Left ventricle myocardium inferior (tissue), 1 donor: ENCODE measurements around the gene HTN1. TPM values are rescaled to one million over a fixed set of nuclear protein-coding genes. Genes with fewer than 3 reads are reported as not detected.
"Not testable (repeated sequence)": the region's sequence is repeated elsewhere in the genome, so short reads cannot be mapped to it uniquely, and the experiment has no call there.

Experiments
- DNase-seq: peaks from one replicate; pipeline ENCODE4 v3.0.0-alpha.2; 2020
- H3K27ac ChIP-seq: fragments of 200-600 bp; replicated peaks from 2 replicates; pipeline ENCODE4 v1.8.0; 2021
- H3K27me3 ChIP-seq: fragments of 200-600 bp; 2 replicates; pipeline ENCODE4 v1.8.0; 2021; ENCODE audit warnings: low read depth
- H3K36me3 ChIP-seq: fragments of 200-600 bp; 2 replicates; pipeline ENCODE4 v1.8.0; 2021
- H3K4me1 ChIP-seq: fragments of 200-600 bp; 2 replicates; pipeline ENCODE4 v1.8.0; 2021
- H3K4me3 ChIP-seq: fragments of 200-600 bp; 2 replicates; pipeline ENCODE4 v1.8.0; 2021; ENCODE audit warnings: mild to moderate bottlenecking, moderate library complexity
- H3K9me3 ChIP-seq: fragments of 200-600 bp; replicated peaks from 2 replicates; pipeline ENCODE4 v1.8.0; 2021
- intact Hi-C: fragments of 100-400 bp; cut with micrococcal nuclease; formaldehyde crosslinking; loops from one replicate; pipeline ENCODE4 v1.11.0; 2022
- long read RNA-seq: library from polyadenylated mRNA; unstranded; transcript quantifications from one replicate; pipeline ENCODE4 v2.0.0, GENCODE V29; 2021
- total RNA-seq: library from RNA; stranded (reverse); fragmentation: NEBNext Ultra II Directional; extraction: Animal tissue kit (Norgen Biotek cat#: 25700); gene quantifications from one replicate; pipeline ENCODE4 v1.2.1, GENCODE V29; 2021
- TF ChIP-seq, protein P1 (sequence below): fragments of 200-600 bp; IDR thresholded peaks from 2 replicates; pipeline ENCODE4 v1.8.0; 2021; ENCODE audit warnings: antibody characterized with exemption, mild to moderate bottlenecking, borderline replicate concordance
- donor health status: DM: no; HTN: yes; CAD: no; lungs with severe emphysema.

Gene HTN1
- total RNA-seq, result not detected
- long read RNA-seq, result 0 reads

DNA sequence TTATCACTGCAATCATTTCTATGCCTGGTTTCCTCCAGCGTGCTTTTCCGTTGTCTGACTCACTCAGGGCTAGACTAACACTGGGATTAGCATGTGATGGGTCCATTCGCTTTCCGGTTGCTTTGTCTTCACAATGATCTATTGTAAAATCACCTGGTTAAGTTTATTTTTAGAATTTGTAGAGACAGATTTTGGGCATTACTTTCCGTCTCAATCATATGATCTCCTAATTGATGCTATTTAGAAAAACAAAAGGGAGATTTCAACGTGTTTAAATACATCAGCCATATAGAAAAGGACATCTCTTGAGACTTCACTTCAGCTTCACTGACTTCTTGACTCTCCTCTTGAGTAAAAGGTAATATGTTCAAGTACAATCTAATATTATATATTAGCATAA lies at the start of gene HTN1:
Gene HTN1, plus strand, starts transcription at position 301 of the 400 bp plus-strand sequence. CDS start 2,639 bp downstream, outside the sequence.
- H3K27ac ChIP-seq, intact Hi-C loops, H3K27me3 ChIP-seq, H3K9me3 ChIP-seq, H3K36me3 ChIP-seq, DNase-seq, H3K4me1 ChIP-seq, H3K4me3 ChIP-seq: not testable (repeated sequence)

DNA sequence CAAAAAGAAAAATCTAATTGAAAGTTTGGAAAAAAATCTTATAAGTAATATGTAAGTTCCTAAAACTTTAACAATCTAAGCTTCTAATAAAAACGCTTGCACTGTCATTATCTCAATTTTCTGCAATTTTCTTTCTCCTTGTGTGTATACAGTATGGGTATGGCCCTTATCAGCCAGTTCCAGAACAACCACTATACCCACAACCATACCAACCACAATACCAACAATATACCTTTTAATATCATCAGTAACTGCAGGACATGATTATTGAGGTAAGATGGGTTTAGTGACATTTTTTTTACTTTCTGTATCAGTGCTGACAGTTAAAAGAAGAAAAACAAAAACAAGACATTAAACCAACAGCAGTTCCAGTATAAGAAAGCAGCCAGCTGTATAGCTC lies 49.5 kb upstream of the HTN1 start:
- H3K27me3 ChIP-seq, result no peaks in the 10 kb centered on the region
- H3K27ac ChIP-seq, result no peak overlapping the region
- TF ChIP-seq, protein P1, sequence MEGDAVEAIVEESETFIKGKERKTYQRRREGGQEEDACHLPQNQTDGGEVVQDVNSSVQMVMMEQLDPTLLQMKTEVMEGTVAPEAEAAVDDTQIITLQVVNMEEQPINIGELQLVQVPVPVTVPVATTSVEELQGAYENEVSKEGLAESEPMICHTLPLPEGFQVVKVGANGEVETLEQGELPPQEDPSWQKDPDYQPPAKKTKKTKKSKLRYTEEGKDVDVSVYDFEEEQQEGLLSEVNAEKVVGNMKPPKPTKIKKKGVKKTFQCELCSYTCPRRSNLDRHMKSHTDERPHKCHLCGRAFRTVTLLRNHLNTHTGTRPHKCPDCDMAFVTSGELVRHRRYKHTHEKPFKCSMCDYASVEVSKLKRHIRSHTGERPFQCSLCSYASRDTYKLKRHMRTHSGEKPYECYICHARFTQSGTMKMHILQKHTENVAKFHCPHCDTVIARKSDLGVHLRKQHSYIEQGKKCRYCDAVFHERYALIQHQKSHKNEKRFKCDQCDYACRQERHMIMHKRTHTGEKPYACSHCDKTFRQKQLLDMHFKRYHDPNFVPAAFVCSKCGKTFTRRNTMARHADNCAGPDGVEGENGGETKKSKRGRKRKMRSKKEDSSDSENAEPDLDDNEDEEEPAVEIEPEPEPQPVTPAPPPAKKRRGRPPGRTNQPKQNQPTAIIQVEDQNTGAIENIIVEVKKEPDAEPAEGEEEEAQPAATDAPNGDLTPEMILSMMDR, result no peak
- intact Hi-C loops, result no loop called here
- H3K9me3 ChIP-seq, result no peaks in the 10 kb centered on the region
- no peak overlapping the region for H3K4me3 ChIP-seq
- H3K36me3 ChIP-seq, result no peaks in the 10 kb centered on the region
- no peak for DNase-seq
- no peaks in the 10 kb centered on the region for H3K4me1 ChIP-seq

DNA sequence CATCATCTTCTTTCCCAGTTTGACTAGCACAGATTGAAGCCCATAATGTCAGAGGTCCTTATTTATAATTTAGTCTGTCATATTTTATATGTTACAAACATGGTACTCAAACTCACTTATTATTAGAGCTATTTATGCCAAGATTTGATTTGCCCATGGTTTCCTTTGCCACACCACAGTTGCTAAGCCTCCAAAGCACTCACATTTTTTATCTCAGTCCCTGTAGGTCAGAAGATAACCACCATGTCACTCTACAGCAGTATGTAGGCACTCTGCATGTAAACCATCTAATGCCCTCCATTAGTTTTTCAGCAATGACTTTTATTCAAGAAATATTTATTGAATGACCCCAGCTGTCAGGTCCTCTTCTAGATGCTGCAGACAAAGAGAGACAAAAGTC lies 47.7 kb upstream of the HTN1 start:
- TF ChIP-seq, protein P1, result no peak
- Histone ChIP-seq H3K4me3 (no peak overlapping the region), H3K27ac (no peak overlapping the region), H3K9me3 (no peaks in the 10 kb centered on the region), H3K27me3 (no peaks in the 10 kb centered on the region), H3K36me3 (no peaks in the 10 kb centered on the region), H3K4me1 (no peaks in the 10 kb centered on the region)
- DNase-seq, result no peak
- intact Hi-C loops, result no loop called here

DNA sequence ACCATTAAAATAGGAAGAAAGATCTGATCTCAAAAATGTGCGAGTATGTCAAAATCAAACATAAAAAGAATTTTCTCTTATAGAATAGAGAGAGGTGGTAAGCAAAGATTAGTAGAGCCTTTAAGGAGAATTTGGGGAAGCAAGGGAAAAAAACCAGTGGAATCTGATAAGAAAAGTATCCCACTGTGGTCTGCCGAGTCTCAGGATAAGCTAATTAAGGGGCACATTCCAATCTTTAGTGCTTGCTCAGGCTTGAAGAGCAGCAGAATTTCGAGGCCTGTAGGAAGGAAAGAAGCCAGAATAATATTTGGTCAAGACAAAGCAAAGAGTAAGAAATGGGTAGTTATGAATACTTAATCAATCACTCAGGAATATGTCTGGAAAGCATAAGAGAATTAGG lies 41.5 kb upstream of the HTN1 start:
- no peaks in the 10 kb centered on the region for H3K27me3 ChIP-seq
- TF ChIP-seq, protein P1, result no peak
- intact Hi-C loops, result no loop called here

DNA sequence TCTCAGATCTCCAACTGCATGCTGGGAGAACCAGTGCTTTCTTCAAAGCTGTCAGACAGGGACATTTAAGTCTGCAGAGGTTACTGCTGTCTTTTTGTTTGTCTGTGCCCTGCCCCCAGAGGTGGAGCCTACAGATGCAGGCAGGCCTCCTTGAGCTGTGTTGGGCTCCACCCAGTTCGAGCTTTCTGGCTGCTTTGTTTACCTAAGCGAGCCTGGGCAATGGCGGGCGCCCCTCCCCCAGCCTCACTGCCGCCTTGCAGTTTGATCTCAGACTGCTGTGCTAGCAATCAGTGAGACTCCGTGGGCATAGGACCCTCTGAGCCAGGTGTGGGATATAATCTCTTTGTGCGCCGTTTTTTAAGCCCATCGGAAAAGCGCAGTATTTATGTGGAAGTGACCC lies 31.2 kb upstream of the HTN1 start:
- H3K4me3 ChIP-seq, H3K4me1 ChIP-seq, H3K27me3 ChIP-seq, intact Hi-C loops, DNase-seq, H3K36me3 ChIP-seq, H3K27ac ChIP-seq: not testable (repeated sequence)
- peaks cover 10% of the 10 kb centered on the region for H3K9me3 ChIP-seq

More for the DNA sequence above, 41.5 kb upstream of the HTN1 start:
- H3K27ac ChIP-seq, result no peak overlapping the region
- H3K9me3 ChIP-seq, result peaks cover 7% of the 10 kb centered on the region
- no peak for DNase-seq
- H3K4me1 ChIP-seq, result no peaks in the 10 kb centered on the region
- H3K36me3 ChIP-seq, result no peaks in the 10 kb centered on the region
- H3K4me3 ChIP-seq, result no peak overlapping the region

DNA sequence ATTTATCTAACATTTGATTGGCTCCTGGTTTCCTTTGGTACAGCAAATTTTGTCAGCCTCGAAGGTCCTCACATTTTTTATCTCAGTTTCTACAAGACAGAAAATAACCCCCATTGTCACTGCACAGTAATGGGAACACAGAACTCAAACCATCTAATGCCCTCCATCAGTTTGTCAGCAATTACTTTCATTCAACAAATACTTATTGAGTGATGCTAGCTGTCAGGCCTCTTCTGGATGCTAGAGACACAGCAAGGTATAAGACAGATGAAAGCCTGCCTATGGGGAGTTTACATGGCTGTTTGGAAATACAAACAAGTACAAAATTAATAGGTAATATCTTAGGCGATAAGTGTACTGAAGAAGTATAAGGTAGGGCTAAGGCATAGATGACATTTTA lies 27.0 kb upstream of the HTN1 start:
- H3K36me3 ChIP-seq, result no peaks in the 10 kb centered on the region
- intact Hi-C loops, result no loop called here
- DNase-seq, result no peak
- H3K27ac ChIP-seq, result no peak overlapping the region
- H3K4me3 ChIP-seq, result no peak overlapping the region
- H3K4me1 ChIP-seq, result no peaks in the 10 kb centered on the region
- H3K27me3 ChIP-seq, result no peaks in the 10 kb centered on the region
- TF ChIP-seq, protein P1, result no peak
- no peaks in the 10 kb centered on the region for H3K9me3 ChIP-seq

DNA sequence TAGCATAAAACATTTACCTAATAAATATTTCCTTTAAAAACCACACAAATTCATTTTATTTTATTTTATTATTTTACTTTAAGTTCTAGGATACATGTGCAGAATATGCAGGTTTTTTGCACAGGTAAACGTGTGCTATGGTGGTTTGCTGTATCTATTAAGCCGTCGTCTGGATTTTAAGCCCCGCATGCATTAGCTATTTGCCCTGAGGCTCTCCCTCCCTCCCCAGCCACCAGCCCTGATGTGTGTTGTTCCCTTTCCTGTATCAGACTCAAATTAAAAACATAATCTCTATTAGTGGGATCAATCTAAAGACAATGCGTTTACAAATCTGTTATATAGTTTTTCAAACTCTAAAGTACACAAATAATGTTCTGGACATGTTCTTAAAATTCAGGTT lies 23.2 kb upstream of the HTN1 start:
- DNase-seq, result no peak
- H3K27ac ChIP-seq, result no peak overlapping the region
- intact Hi-C loops, result no loop called here
- no peaks in the 10 kb centered on the region for H3K4me1 ChIP-seq
- no peaks in the 10 kb centered on the region for H3K27me3 ChIP-seq
- TF ChIP-seq, protein P1, result no peak
- H3K9me3 ChIP-seq, result no peaks in the 10 kb centered on the region
- H3K36me3 ChIP-seq, result no peaks in the 10 kb centered on the region
- H3K4me3 ChIP-seq, result no peak overlapping the region

DNA sequence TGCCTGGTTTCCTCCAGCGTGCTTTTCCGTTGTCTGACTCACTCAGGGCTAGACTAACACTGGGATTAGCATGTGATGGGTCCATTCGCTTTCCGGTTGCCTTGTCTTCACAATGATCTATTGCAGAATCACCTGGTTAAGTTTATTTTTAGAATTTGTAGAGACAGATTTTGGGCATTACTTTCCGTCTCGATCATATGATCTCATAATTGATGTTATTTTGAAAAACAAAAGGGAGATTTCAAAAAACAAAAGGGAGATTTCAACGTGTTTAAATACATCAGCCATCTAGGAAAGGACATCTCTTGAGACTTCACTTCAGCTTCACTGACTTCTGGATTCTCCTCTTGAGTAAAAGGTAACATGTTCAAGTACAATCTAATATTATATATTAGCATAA lies 22.1 kb upstream of the HTN1 start, which contains the start of gene HTN3:
Gene HTN3, plus strand, starts transcription at position 301 of the 400 bp plus-strand sequence. CDS start 2,282 bp downstream, outside the sequence.
- intact Hi-C loops, H3K9me3 ChIP-seq, H3K27me3 ChIP-seq, H3K36me3 ChIP-seq, H3K27ac ChIP-seq, H3K4me1 ChIP-seq, H3K4me3 ChIP-seq, DNase-seq: not testable (repeated sequence)

DNA sequence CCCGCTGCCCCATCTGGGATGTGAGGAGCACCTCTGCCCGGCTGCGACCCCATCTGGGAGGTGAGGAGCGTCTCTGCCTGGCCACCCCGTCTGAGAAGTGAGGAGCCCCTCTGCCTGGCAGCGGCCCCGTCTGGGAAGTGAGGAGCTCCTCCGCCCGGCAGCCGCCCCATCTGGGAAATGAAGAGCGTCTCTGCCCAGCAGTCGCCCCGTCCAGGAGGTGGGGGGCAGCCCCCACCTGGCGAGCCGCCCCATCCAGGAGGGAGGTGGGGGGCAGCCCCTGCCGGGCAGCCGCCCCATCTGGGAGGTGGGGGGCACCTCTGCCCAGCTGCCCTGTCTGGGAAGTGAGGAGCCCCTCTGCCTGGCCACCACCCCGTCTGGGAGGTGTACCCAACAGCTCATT lies 12.7 kb upstream of the HTN1 start:
- H3K27me3 ChIP-seq, DNase-seq, H3K4me3 ChIP-seq, H3K4me1 ChIP-seq, H3K36me3 ChIP-seq, H3K27ac ChIP-seq, intact Hi-C loops: not testable (repeated sequence)
- H3K9me3 ChIP-seq, result peaks cover 57% of the 10 kb centered on the region
